Memory B cell (primary cell): ENCODE data around the gene ERCC2.
A peak's percentile ranks its signal among the peaks of the same experiment; 100 is the strongest.
"Not testable (repeated sequence)": the region's sequence is repeated elsewhere in the genome, so short reads cannot be mapped to it uniquely, and the experiment has no call there.

ENCODE experiments used
- ATAC-seq: fragments of 150-1000 bp; cut with Tn5 transposase; 2 replicates; pipeline ENCODE4 v1.10.0; 2021; ENCODE audit warnings: low read depth, mild to moderate bottlenecking, moderate library complexity
- DNase-seq, 2 donors: peaks; one replicate each; pipeline ENCODE4 v3.0.0; 2022; ENCODE audit warnings: low spot score in 2 of 2
- H3K27ac Mint-ChIP-seq: one replicate; pipeline ENCODE4 v1.8.0; 2022; ENCODE audit warnings: mild to moderate bottlenecking, moderate library complexity, mixed read lengths
- H3K27me3 Mint-ChIP-seq: one replicate; pipeline ENCODE4 v1.8.0; 2022; ENCODE audit warnings: mixed read lengths
- H3K36me3 Mint-ChIP-seq: one replicate; pipeline ENCODE4 v1.8.0; 2022; ENCODE audit warnings: mild to moderate bottlenecking, mixed read lengths
- H3K4me1 Mint-ChIP-seq: one replicate; pipeline ENCODE4 v1.8.0; 2022; ENCODE audit warnings: mixed read lengths
- H3K4me3 Mint-ChIP-seq: one replicate; pipeline ENCODE4 v1.8.0; 2022; ENCODE audit warnings: mild to moderate bottlenecking, moderate library complexity, mixed read lengths
- H3K9me3 Mint-ChIP-seq: one replicate; pipeline ENCODE4 v1.8.0; 2022; ENCODE audit warnings: mixed read lengths

Gene ERCC2

GRCh38 chr19:45344621-45345505 lies 25.5 kb downstream of the ERCC2 start:
- Mint-ChIP-seq H3K4me1 (peaks cover 2% of the 10 kb centered on the region), H3K4me3 (no peak overlapping the region), H3K36me3 (no peaks in the 10 kb centered on the region), H3K9me3 (no peaks in the 10 kb centered on the region), H3K27ac (no peak overlapping the region), H3K27me3 (peaks cover 13% of the 10 kb centered on the region)
- ATAC-seq (no peak), DNase-seq (no peak)

DNA sequence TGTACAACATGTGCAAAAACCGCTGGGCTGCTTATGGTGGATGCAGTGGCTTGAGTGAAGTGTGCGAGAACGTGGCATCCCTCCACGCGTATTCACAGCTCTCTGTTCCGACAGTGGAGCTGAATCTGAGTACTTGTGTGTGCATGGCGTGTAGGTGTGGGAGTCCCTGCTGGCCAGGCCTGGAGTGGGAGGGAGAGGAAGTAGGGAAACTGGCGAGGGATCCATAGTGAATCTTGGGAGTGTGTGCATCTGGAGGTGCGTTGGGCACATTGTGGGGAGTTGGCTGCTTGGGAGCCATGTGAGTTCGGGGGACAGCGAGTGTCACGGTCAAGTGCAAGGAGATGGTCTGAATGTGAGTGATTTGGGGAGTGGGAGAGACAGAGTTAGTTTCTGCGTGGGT lies 27.5 kb downstream of the ERCC2 start:
- H3K27ac Mint-ChIP-seq: no peak overlapping the region
- H3K4me1 Mint-ChIP-seq: peaks cover 6% of the 10 kb centered on the region
- no peak for ATAC-seq
- no peak overlapping the region for H3K4me3 Mint-ChIP-seq
- peaks cover 21% of the 10 kb centered on the region for H3K27me3 Mint-ChIP-seq
- no peaks in the 10 kb centered on the region for H3K9me3 Mint-ChIP-seq
- H3K36me3 Mint-ChIP-seq: no peaks in the 10 kb centered on the region
- no peak for DNase-seq

GRCh38 chr19:45340899-45341453 lies 29.4 kb downstream of the ERCC2 start:
- ATAC-seq (peak; percentile 36), DNase-seq (no peak)
- Mint-ChIP-seq H3K4me3 (no peak overlapping the region), H3K27me3 (peaks cover 20% of the 10 kb centered on the region), H3K4me1 (peaks cover 6% of the 10 kb centered on the region), H3K36me3 (no peaks in the 10 kb centered on the region), H3K9me3 (no peaks in the 10 kb centered on the region), H3K27ac (no peak overlapping the region)

- Mint-ChIP-seq H3K27ac (no peak within 1 kb of the TSS), H3K36me3 (no peaks in the 10 kb centered on the region), H3K9me3 (no peaks in the 10 kb centered on the region), H3K27me3 (peaks cover 17% of the 10 kb centered on the region), H3K4me3 (peak within 1 kb of the TSS; percentile 73), H3K4me1 (peaks cover 6% of the 10 kb centered on the region)
- ATAC-seq (peak; percentile 44), DNase-seq (peak; percentile 22 to 55)
Observed at GRCh38 chr19:45340232-45340898, 30.0 kb downstream of the ERCC2 start, which contains the start of gene KLC3. Gene KLC3 (plus strand): TSS chr19:45340750. CDS start chr19:45345542, 4,792 bp downstream.

DNA sequence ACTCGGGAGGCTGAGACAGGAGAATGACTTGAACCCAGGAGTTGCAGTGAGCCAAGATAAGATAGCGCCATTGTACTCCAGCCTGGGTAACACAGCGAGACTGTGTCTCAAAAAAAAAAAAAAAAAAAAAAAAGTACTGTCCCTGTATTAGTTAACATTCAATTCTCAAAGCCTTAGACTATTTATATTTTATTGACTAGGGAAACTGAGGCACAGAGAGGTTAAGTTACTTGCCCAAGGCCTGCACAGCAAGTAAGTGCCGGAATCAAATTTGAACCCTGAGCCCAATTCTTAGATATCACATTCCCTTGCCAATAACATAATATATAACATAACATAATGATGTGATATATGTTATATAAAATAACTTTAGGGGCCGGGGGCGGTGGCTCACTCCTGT lies 30.7 kb downstream of the ERCC2 start:
- ATAC-seq (no peak), DNase-seq (no peak)
- H3K4me1 Mint-ChIP-seq: peaks cover 6% of the 10 kb centered on the region
- H3K4me3 Mint-ChIP-seq: no peak overlapping the region
- H3K27me3 Mint-ChIP-seq: peaks cover 13% of the 10 kb centered on the region
- no peaks in the 10 kb centered on the region for H3K36me3 Mint-ChIP-seq
- no peaks in the 10 kb centered on the region for H3K9me3 Mint-ChIP-seq
- no peak overlapping the region for H3K27ac Mint-ChIP-seq

DNA sequence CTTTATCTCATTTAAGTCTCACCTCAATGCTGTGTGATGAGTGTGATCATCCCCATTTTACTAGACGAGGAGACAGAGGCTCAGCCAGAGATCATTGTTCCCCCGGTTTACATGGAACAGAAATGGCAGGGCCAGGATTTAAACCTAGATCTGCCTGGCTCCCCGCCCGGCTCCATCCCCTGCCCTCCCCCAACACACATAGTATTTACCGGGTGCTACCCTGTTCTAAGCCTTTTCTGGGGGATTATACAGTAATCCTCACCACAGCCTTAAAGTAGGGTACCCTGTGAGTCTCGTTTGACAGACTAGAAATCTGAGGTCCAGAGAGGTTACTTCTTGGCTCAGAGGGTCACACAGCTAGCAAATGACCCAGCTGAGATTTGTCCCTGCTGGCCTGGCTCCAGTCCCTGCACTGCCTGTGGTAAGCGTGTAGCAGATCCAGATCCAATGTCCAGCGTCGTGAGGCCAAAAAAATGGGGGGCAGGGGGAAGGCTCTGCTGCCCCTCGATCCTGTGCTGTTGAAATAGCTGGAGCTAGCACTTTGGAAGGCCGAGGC lies 33.6 kb downstream of the ERCC2 start:
- H3K27ac Mint-ChIP-seq: no peak overlapping the region
- no peaks in the 10 kb centered on the region for H3K36me3 Mint-ChIP-seq
- peaks cover 13% of the 10 kb centered on the region for H3K27me3 Mint-ChIP-seq
- peaks cover 6% of the 10 kb centered on the region for H3K4me1 Mint-ChIP-seq
- ATAC-seq (no peak), DNase-seq (no peak)
- H3K4me3 Mint-ChIP-seq: no peak overlapping the region
- H3K9me3 Mint-ChIP-seq: no peaks in the 10 kb centered on the region

- not testable (repeated sequence) for H3K4me1 Mint-ChIP-seq, DNase-seq, H3K4me3 Mint-ChIP-seq, ATAC-seq, H3K36me3 Mint-ChIP-seq, H3K9me3 Mint-ChIP-seq, H3K27ac Mint-ChIP-seq
- H3K27me3 Mint-ChIP-seq: peaks cover 16% of the 10 kb centered on the region
Observed at GRCh38 chr19:45334881-45335280, 35.5 kb downstream of the ERCC2 start.

GRCh38 chr19:45333609-45334303 lies 36.6 kb downstream of the ERCC2 start:
- Mint-ChIP-seq H3K27me3 (peaks cover 13% of the 10 kb centered on the region), H3K4me1 (peaks cover 3% of the 10 kb centered on the region), H3K9me3 (no peaks in the 10 kb centered on the region), H3K27ac (no peak overlapping the region), H3K4me3 (no peak overlapping the region), H3K36me3 (no peaks in the 10 kb centered on the region)
- DNase-seq (no peak), ATAC-seq (no peak)

DNA sequence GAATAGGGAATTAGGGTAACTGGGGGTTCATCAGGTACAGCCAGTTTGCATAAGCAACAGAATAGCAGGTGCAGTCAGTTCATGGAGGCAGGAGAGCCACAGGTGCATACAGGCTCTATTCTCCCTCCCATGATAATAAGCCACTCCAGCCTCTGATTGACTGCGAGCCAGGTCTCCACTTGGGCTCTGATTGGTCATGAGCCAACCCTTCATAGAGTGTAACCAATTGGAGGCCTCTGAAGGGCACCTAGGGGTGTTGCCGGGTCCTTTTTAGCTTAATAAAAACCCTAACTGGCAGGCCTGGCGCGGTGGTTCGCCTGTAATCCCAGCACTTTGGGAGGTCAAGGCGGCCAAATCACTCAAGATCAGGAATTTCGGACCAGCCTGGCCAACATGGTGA lies 39.0 kb downstream of the ERCC2 start:
- no peak for ATAC-seq
- Mint-ChIP-seq H3K4me3 (no peak overlapping the region), H3K4me1 (peaks cover 1% of the 10 kb centered on the region)

GRCh38 chr19:45327404-45328143 lies 42.8 kb downstream of the ERCC2 start:
- Mint-ChIP-seq H3K36me3 (no peaks in the 10 kb centered on the region), H3K9me3 (no peaks in the 10 kb centered on the region), H3K4me3 (no peak overlapping the region), H3K27ac (no peak overlapping the region), H3K27me3 (peaks cover 20% of the 10 kb centered on the region), H3K4me1 (peaks cover 4% of the 10 kb centered on the region)
- ATAC-seq (no peak), DNase-seq (no peak)

More for the DNA sequence above, 39.0 kb downstream of the ERCC2 start:
- no peaks in the 10 kb centered on the region for H3K36me3 Mint-ChIP-seq
- H3K27me3 Mint-ChIP-seq: peaks cover 13% of the 10 kb centered on the region
- H3K9me3 Mint-ChIP-seq: no peaks in the 10 kb centered on the region
- H3K27ac Mint-ChIP-seq: no peak overlapping the region
- DNase-seq: no peak

DNA sequence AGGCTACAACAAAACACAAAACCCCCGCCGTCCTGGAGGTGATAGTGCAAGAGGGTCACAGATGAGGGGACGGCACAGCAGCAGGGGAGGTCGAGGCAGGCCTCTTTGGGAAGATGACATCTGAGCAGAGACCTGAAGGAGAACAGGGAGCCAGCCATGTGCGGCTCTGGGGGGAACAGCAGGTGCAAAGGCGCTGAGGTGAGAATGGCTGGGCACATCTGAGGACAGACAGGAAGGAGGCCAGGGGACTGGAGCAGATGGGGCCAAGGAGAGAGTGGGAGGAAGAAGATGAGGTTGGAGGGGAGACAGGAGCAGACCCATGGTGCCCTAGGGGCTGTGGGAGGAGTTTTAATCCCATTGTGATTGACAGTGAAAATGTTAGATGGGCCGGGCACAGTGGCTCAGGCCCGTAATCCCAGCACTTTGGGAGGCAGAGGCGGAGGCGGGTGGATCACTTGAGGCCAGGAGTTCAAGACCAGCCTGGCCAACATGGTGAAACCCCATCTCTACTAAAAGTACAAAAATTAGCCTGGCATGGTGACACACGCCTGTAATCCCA lies 45.9 kb downstream of the ERCC2 start:
- no peak for DNase-seq
- Mint-ChIP-seq H3K27ac (no peak overlapping the region), H3K4me3 (no peak overlapping the region), H3K4me1 (peaks cover 4% of the 10 kb centered on the region), H3K9me3 (no peaks in the 10 kb centered on the region), H3K36me3 (no peaks in the 10 kb centered on the region), H3K27me3 (peaks cover 17% of the 10 kb centered on the region)
- ATAC-seq: no peak

GRCh38 chr19:45323671-45324081 lies 46.7 kb downstream of the ERCC2 start:
- Mint-ChIP-seq H3K4me1 (peaks cover 4% of the 10 kb centered on the region), H3K27ac (no peak overlapping the region), H3K27me3 (peaks cover 17% of the 10 kb centered on the region), H3K36me3 (no peaks in the 10 kb centered on the region), H3K9me3 (no peaks in the 10 kb centered on the region), H3K4me3 (no peak overlapping the region)
- no peak for DNase-seq
- ATAC-seq: no peak

GRCh38 chr19:45322744-45323281 lies 47.6 kb downstream of the ERCC2 start, which contains the start of gene CKM:
Gene CKM (minus strand): TSS chr19:45322875. CDS start chr19:45319713, 3,162 bp downstream.
- no peaks in the 10 kb centered on the region for H3K36me3 Mint-ChIP-seq
- H3K4me3 Mint-ChIP-seq: no peak within 1 kb of the TSS
- no peak within 1 kb of the TSS for H3K27ac Mint-ChIP-seq
- no peak for DNase-seq
- peaks cover 15% of the 10 kb centered on the region for H3K27me3 Mint-ChIP-seq
- ATAC-seq: no peak
- peaks cover 4% of the 10 kb centered on the region for H3K4me1 Mint-ChIP-seq
- H3K9me3 Mint-ChIP-seq: no peaks in the 10 kb centered on the region
